Sigmoid colon (tissue), 7 donors: ENCODE measurements around the gene ZNF200. TPM values are rescaled to one million over a fixed set of nuclear protein-coding genes. Genes with fewer than 3 reads are reported as not detected.
"Not testable (repeated sequence)": the region's sequence is repeated elsewhere in the genome, so short reads cannot be mapped to it uniquely, and the experiment has no call there.

ENCODE experiments used
- DNase-seq: peaks from one replicate; pipeline ENCODE4 v3.0.0-alpha.2; 2019
- H3K27ac ChIP-seq, 4 donors: fragments of 200-600 bp; sonication (generic); one replicate each; pipeline ENCODE4 v1.5.1; 2016 to 2019; ENCODE audit warnings: mild to moderate bottlenecking in 1 of 4
- H3K27me3 ChIP-seq, 3 donors: fragments of 200-600 bp; sonication (generic); one replicate each; pipeline ENCODE4 v1.5.1; 2019; ENCODE audit warnings: mild to moderate bottlenecking in 1 of 3
- H3K36me3 ChIP-seq, 4 donors: fragments of 200-600 bp; sonication (generic); one replicate each; pipeline ENCODE4 v1.5.1; 2016 to 2019
- H3K4me1 ChIP-seq, 4 donors: fragments of 200-600 bp; sonication (generic); one replicate each; pipeline ENCODE4 v1.5.1; 2017 to 2019
- H3K4me3 ChIP-seq, 4 donors: fragments of 200-600 bp; sonication (generic); one replicate each; pipeline ENCODE4 v1.5.1; 2017 to 2019; ENCODE audit warnings: mild to moderate bottlenecking in 2 of 4, moderate library complexity in 1 of 4
- H3K9me3 ChIP-seq, 4 donors: fragments of 200-600 bp in 3 of 4; sonication (generic) in 3 of 4; one replicate each; pipeline versions ENCODE4 v1.5.1 to v1.6.1; 2013 to 2019
- CTCF ChIP-seq, 4 experiments: fragments of 450-650 bp in 3 of 4; fragments of 200-600 bp in 1 of 4; IDR thresholded peaks; one replicate each; pipeline ENCODE4 v1.5.1; 2016 to 2019; ENCODE audit warnings: antibody characterized with exemption in 4 of 4, mild to moderate bottlenecking in 3 of 4, moderate library complexity in 2 of 4
- EP300 ChIP-seq, 4 donors: sonication (generic); formaldehyde crosslinking; IDR thresholded peaks; one replicate each; pipeline ENCODE4 v1.6.1; 2017; ENCODE audit warnings: antibody characterized with exemption in 4 of 4
- POLR2A ChIP-seq, 2 donors: fragments of 450-650 bp; IDR thresholded peaks; one replicate each; pipeline ENCODE4 v1.6.1; 2016; ENCODE audit warnings: antibody characterized with exemption in 2 of 2, mild to moderate bottlenecking in 2 of 2, moderate library complexity in 2 of 2
- POLR2AphosphoS5 ChIP-seq, 4 donors: sonication (generic); formaldehyde crosslinking; IDR thresholded peaks; one replicate each; pipeline ENCODE4 v1.6.1; 2017; ENCODE audit warnings: antibody characterized with exemption in 4 of 4
- WGBS, 2 donors: extraction: QIAGEN DNeasy Blood & Tissue Kit; methylation state at CpG; one replicate each; pipeline ENCODE4 v1.1.7; 2013; 5-methylcytosine and 5-hydroxymethylcytosine counted together
- intact Hi-C: fragments of 100-400 bp; cut with DNase I; formaldehyde crosslinking; loops from one replicate; pipeline ENCODE4 v1.15.1; 2023
- polyA plus RNA-seq, 3 donors: library from polyadenylated mRNA; stranded (reverse); fragments of 200-250 nt; gene quantifications; one replicate each; pipeline ENCODE4 v1.2.3, GENCODE V29; 2013
- total RNA-seq, 4 donors: library from RNA; depleted of rRNA; stranded (reverse); fragments of >200 nt; gene quantifications; one replicate each; pipeline ENCODE4 v1.1.0, GENCODE V29; 2016
- donor health status: healthy with polysubstance abuse.
- donor health status: Bipolar disorder and iron deficiency.
- donor health status: healthy.

Gene ZNF200
- total and polyA plus RNA-seq, 7 donors, result 2.8 to 6.8 (median 5.5) TPM

- no peak overlapping the region for H3K27ac ChIP-seq
- intact Hi-C loops, result no loop called here
- peaks cover 0 to 3% (median 0%) of the 10 kb centered on the region in 4 donors for H3K9me3 ChIP-seq
- no peaks in the 10 kb centered on the region for H3K4me1 ChIP-seq
- WGBS, 2 donors, result 27 to 48% methylated on average over 7 of the region's 7 CpGs
- DNase-seq, result no peak
- no peak overlapping the region for H3K4me3 ChIP-seq
- no peaks in the 10 kb centered on the region for H3K36me3 ChIP-seq
- H3K27me3 ChIP-seq, result no peaks in the 10 kb centered on the region
- TF ChIP-seq EP300 (IDR thresholded peaks at IDR 0.05), result no peak
- TF ChIP-seq POLR2AphosphoS5 (IDR thresholded peaks at IDR 0.05), result no peak
- no peak for TF ChIP-seq POLR2A (IDR thresholded peaks at IDR 0.05)
- TF ChIP-seq CTCF (IDR thresholded peaks at IDR 0.05), result no peak
Observed at GRCh38 chr16:3214904-3215600, 19.9 kb downstream of the ZNF200 start.

- Histone ChIP-seq H3K36me3 (no peaks in the 10 kb centered on the region), H3K27me3 (no peaks in the 10 kb centered on the region), H3K27ac (no peak overlapping the region), H3K4me3 (no peak overlapping the region), H3K4me1 (no peaks in the 10 kb centered on the region), H3K9me3 (no peaks in the 10 kb centered on the region)
- intact Hi-C loops, result no loop called here
- no peak for TF ChIP-seq CTCF (IDR thresholded peaks at IDR 0.05)
- TF ChIP-seq POLR2A (IDR thresholded peaks at IDR 0.05), result no peak
- no peak for TF ChIP-seq EP300 (IDR thresholded peaks at IDR 0.05)
- TF ChIP-seq POLR2AphosphoS5 (IDR thresholded peaks at IDR 0.05), result no peak
- DNase-seq, result no peak
- 43 to 78% methylated on average over 1 of the region's 1 CpG for WGBS, 2 donors
Observed at GRCh38 chr16:3212567-3212966, 22.4 kb downstream of the ZNF200 start.

- Histone ChIP-seq H3K27ac (no peak overlapping the region), H3K36me3 (no peaks in the 10 kb centered on the region), H3K4me1 (no peaks in the 10 kb centered on the region), H3K9me3 (no peaks in the 10 kb centered on the region), H3K27me3 (no peaks in the 10 kb centered on the region), H3K4me3 (no peak overlapping the region)
- intact Hi-C loops, result no loop called here
- no peak for TF ChIP-seq EP300 (IDR thresholded peaks at IDR 0.05)
- no peak for TF ChIP-seq CTCF (IDR thresholded peaks at IDR 0.05)
- no peak for TF ChIP-seq POLR2A (IDR thresholded peaks at IDR 0.05)
- TF ChIP-seq POLR2AphosphoS5 (IDR thresholded peaks at IDR 0.05), result no peak
- 89 to 93% methylated on average over 3 of the region's 3 CpGs for WGBS, 2 donors
- DNase-seq, result no peak
Observed at GRCh38 chr16:3212006-3212405, 23.0 kb downstream of the ZNF200 start.

- TF ChIP-seq POLR2A (IDR thresholded peaks at IDR 0.05), result no peak
- no peak for TF ChIP-seq EP300 (IDR thresholded peaks at IDR 0.05)
- no peak for TF ChIP-seq POLR2AphosphoS5 (IDR thresholded peaks at IDR 0.05)
- TF ChIP-seq CTCF (IDR thresholded peaks at IDR 0.05), result no peak
- 77 to 80% methylated on average over 19 of the region's 19 CpGs for WGBS, 2 donors
- Histone ChIP-seq H3K27me3 (peaks cover 0 to 12% (median 0%) of the 10 kb centered on the region in 3 donors), H3K4me3 (no peak overlapping the region), H3K9me3 (peaks cover 0 to 11% (median 7%) of the 10 kb centered on the region in 4 donors), H3K27ac (no peak overlapping the region), H3K4me1 (no peaks in the 10 kb centered on the region), H3K36me3 (no peaks in the 10 kb centered on the region)
- intact Hi-C loops, result no loop called here
- no peak for DNase-seq
Observed at GRCh38 chr16:3207086-3207953, 27.6 kb downstream of the ZNF200 start.

GRCh38 chr16:3205939-3206338 lies 29.0 kb downstream of the ZNF200 start:
- DNase-seq, H3K4me3 ChIP-seq, H3K4me1 ChIP-seq, intact Hi-C loops, H3K36me3 ChIP-seq, H3K27ac ChIP-seq: not testable (repeated sequence)
- Histone ChIP-seq H3K27me3 (peaks cover 0 to 12% (median 0%) of the 10 kb centered on the region in 3 donors), H3K9me3 (peaks cover 0 to 11% (median 7%) of the 10 kb centered on the region in 4 donors)
- 58 to 65% methylated on average over 3 of the region's 3 CpGs for WGBS, 2 donors
